ENCODE data around the gene APAF1.

DNA sequence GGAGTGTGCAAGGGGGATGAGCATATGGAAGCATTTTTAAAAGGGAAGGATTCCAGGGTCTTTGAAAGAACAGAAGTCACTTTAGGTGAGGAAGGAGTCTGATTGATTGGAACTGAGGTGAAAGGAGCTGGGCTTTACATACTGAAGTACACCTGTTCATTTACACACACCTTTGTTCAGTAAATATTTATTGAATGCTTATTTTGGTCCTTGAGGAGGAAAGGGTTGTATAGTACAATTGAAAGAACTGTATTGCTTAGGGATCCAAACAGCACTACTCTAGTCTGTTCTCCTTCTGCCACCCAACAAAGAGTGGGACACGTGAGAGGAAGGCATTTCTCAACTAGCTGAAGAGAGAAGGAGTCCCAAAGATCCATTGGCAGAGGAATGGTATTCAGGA lies 63.9 kb downstream of the APAF1 start:
- TF ChIP-seq CTCF (conservative IDR thresholded peaks at IDR 0.05; ENCODE audit: low read length): no peak
- TF ChIP-seq EZH2phosphoT487 (IDR thresholded peaks at IDR 0.05; ENCODE audit: borderline replicate concordance, low read depth, low read length): no peak

Data from OCI-LY7 (cell line).